ENCODE measurements around the gene PIK3CB.

PIK3CB gene

DNA sequence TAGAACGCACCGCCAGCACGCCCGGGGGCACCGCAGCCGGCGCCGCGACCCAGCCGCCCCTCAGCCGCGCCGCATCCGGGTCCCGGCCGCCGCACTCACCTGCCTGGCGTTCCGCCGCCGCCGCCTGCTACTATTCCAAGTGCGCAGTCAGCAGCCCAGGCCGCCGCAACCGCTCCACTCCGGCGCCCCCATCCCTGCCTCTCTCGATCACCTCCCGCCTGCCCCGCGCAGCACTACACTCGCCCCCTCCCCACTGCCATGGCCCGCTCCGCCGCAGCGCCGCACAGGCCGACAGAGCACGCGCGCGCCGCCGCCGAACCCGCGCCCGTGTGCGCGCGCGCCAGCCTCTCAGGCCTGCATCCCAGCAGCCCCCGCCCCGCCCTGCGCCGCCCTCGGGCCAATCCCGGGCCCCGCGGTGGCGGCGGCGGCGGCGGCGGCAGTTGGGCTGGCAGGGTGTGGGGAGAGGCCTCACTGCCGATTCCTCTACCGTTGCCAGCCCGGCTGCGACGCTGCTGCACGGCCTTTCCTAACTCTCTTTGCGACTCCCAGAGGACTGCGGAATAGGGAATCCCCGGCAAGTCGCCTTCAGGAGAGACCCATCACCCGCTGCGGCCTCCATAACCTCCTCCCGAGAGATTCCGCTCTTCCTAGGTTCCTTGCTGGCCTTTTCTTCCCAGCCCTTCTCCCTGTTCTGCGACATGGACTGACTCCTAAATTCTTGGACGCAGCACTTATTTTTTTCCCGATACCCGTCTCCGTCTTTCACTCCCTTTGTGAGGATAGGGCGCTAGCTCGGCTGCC lies at the start of gene PIK3CB (continued):
- TF ChIP-seq KLF9 (tag by site-specific recombination; IDR thresholded peaks at IDR 0.05; ENCODE audit: low read depth) (0 out of 2 replicates have a peak, but pooled peaks have one; percentile 11), ZNF701 (tag by site-specific recombination; IDR thresholded peaks at IDR 0.05) (no peak), ZNF211 (tag by site-specific recombination; IDR thresholded peaks at IDR 0.05; ENCODE audit: low read depth) (no peak), MZF1 (tag by site-specific recombination; IDR thresholded peaks at IDR 0.05; ENCODE audit: borderline replicate concordance) (no peak), ZBTB1 (tag by site-specific recombination; IDR thresholded peaks at IDR 0.05) (no peak), ZNF560 (tag by site-specific recombination; IDR thresholded peaks at IDR 0.05; ENCODE audit: borderline replicate concordance) (no peak), SP2 (tag by site-specific recombination; IDR thresholded peaks at IDR 0.05) (peak; percentile 1; the same call in 1 of the 2 replicates), ZNF555 (tag by site-specific recombination; conservative IDR thresholded peaks at IDR 0.05) (no peak), ZNF350 (tag by site-specific recombination; IDR thresholded peaks at IDR 0.05) (no peak), MYNN (tag by site-specific recombination; IDR thresholded peaks at IDR 0.05; ENCODE audit: borderline replicate concordance) (no peak), ZNF138 (tag by site-specific recombination; IDR thresholded peaks at IDR 0.05; ENCODE audit: borderline replicate concordance) (no peak), ZBTB17 (tag by site-specific recombination; IDR thresholded peaks at IDR 0.05) (peak; percentile 65; the same call in 1 of the 2 replicates), HOXC10 (CRISPR knock-in tag; IDR thresholded peaks at IDR 0.05) (no peak), ZNF132 (tag by site-specific recombination; IDR thresholded peaks at IDR 0.05; ENCODE audit: borderline replicate concordance) (no peak), ZNF223 (tag by site-specific recombination; IDR thresholded peaks at IDR 0.05) (no peak), GLI4 (tag by site-specific recombination; IDR thresholded peaks at IDR 0.05) (no peak), ZNF37A (tag by site-specific recombination; IDR thresholded peaks at IDR 0.05) (no peak), KLF8 (tag by site-specific recombination; IDR thresholded peaks at IDR 0.05) (no peak), ZNF23 (tag by site-specific recombination; IDR thresholded peaks at IDR 0.05; ENCODE audit: borderline replicate concordance) (no peak), ZSCAN23 (tag by site-specific recombination; IDR thresholded peaks at IDR 0.05) (no peak), ZFP69B (tag by site-specific recombination; IDR thresholded peaks at IDR 0.05) (no peak; the same call in 1 of the 2 replicates), GLIS2 (tag by site-specific recombination; IDR thresholded peaks at IDR 0.05) (no peak), ZNF202 (tag by site-specific recombination; IDR thresholded peaks at IDR 0.05; ENCODE audit: borderline replicate concordance) (no peak), ZNF335 (tag by site-specific recombination; conservative IDR thresholded peaks at IDR 0.05) (peak; percentile 76), ZBTB7A (tag by site-specific recombination; IDR thresholded peaks at IDR 0.05; ENCODE audit: low read depth) (no peak), REPIN1 (tag by site-specific recombination; IDR thresholded peaks at IDR 0.05; ENCODE audit: low read depth) (no peak), ZNF121 (tag by site-specific recombination; IDR thresholded peaks at IDR 0.05) (peak; percentile 95)
- TF ChIP-seq, protein P1, sequence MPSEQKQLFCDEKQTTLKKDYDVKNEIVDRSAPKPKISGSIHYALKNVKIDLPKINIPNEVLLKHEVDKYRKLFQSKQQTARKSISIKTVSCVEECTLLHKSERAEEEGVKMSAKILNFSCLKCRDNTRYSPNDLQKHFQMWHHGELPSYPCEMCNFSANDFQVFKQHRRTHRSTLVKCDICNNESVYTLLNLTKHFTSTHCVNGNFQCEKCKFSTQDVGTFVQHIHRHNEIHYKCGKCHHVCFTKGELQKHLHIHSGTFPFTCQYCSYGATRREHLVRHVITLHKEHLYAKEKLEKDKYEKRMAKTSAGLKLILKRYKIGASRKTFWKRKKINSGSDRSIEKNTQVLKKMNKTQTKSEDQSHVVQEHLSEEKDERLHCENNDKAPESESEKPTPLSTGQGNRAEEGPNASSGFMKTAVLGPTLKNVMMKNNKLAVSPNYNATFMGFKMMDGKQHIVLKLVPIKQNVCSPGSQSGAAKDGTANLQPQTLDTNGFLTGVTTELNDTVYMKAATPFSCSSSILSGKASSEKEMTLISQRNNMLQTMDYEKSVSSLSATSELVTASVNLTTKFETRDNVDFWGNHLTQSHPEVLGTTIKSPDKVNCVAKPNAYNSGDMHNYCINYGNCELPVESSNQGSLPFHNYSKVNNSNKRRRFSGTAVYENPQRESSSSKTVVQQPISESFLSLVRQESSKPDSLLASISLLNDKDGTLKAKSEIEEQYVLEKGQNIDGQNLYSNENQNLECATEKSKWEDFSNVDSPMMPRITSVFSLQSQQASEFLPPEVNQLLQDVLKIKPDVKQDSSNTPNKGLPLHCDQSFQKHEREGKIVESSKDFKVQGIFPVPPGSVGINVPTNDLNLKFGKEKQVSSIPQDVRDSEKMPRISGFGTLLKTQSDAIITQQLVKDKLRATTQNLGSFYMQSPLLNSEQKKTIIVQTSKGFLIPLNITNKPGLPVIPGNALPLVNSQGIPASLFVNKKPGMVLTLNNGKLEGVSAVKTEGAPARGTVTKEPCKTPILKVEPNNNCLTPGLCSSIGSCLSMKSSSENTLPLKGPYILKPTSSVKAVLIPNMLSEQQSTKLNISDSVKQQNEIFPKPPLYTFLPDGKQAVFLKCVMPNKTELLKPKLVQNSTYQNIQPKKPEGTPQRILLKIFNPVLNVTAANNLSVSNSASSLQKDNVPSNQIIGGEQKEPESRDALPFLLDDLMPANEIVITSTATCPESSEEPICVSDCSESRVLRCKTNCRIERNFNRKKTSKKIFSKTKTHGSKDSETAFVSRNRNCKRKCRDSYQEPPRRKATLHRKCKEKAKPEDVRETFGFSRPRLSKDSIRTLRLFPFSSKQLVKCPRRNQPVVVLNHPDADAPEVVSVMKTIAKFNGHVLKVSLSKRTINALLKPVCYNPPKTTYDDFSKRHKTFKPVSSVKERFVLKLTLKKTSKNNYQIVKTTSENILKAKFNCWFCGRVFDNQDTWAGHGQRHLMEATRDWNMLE (tag by site-specific recombination; conservative IDR thresholded peaks at IDR 0.05; ENCODE audit: low read depth) = no peak
- TF ChIP-seq, protein P2, sequence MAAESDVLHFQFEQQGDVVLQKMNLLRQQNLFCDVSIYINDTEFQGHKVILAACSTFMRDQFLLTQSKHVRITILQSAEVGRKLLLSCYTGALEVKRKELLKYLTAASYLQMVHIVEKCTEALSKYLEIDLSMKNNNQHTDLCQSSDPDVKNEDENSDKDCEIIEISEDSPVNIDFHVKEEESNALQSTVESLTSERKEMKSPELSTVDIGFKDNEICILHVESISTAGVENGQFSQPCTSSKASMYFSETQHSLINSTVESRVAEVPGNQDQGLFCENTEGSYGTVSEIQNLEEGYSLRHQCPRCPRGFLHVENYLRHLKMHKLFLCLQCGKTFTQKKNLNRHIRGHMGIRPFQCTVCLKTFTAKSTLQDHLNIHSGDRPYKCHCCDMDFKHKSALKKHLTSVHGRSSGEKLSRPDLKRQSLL (tag by site-specific recombination; IDR thresholded peaks at IDR 0.05) = no peak
- TF ChIP-seq, protein P3, sequence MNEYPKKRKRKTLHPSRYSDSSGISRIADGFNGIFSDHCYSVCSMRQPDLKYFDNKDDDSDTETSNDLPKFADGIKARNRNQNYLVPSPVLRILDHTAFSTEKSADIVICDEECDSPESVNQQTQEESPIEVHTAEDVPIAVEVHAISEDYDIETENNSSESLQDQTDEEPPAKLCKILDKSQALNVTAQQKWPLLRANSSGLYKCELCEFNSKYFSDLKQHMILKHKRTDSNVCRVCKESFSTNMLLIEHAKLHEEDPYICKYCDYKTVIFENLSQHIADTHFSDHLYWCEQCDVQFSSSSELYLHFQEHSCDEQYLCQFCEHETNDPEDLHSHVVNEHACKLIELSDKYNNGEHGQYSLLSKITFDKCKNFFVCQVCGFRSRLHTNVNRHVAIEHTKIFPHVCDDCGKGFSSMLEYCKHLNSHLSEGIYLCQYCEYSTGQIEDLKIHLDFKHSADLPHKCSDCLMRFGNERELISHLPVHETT (tag by site-specific recombination; IDR thresholded peaks at IDR 0.05) = no peak
- TF ChIP-seq, protein P4, sequence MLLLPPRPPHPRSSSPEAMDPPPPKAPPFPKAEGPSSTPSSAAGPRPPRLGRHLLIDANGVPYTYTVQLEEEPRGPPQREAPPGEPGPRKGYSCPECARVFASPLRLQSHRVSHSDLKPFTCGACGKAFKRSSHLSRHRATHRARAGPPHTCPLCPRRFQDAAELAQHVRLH (tag by site-specific recombination; IDR thresholded peaks at IDR 0.05) = no peak
- TF ChIP-seq, protein P5, sequence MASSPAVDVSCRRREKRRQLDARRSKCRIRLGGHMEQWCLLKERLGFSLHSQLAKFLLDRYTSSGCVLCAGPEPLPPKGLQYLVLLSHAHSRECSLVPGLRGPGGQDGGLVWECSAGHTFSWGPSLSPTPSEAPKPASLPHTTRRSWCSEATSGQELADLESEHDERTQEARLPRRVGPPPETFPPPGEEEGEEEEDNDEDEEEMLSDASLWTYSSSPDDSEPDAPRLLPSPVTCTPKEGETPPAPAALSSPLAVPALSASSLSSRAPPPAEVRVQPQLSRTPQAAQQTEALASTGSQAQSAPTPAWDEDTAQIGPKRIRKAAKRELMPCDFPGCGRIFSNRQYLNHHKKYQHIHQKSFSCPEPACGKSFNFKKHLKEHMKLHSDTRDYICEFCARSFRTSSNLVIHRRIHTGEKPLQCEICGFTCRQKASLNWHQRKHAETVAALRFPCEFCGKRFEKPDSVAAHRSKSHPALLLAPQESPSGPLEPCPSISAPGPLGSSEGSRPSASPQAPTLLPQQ (tag by site-specific recombination; IDR thresholded peaks at IDR 0.05) = no peak

Data from HEK293 (cell line).